ENCODE data around the gene LMCD1. TPM values are rescaled to one million over a fixed set of nuclear protein-coding genes. Genes with fewer than 3 reads are reported as not detected.

LMCD1 gene
- total RNA-seq, 1 donor = 95.0 TPM

GRCh38 chr3:8500989-8501370 is 643 bp upstream of the LMCD1 start:
- TF ChIP-seq CTCF (IDR thresholded peaks at IDR 0.05; ENCODE audit: insufficient read depth, low read depth, low read length) = no peak

DNA sequence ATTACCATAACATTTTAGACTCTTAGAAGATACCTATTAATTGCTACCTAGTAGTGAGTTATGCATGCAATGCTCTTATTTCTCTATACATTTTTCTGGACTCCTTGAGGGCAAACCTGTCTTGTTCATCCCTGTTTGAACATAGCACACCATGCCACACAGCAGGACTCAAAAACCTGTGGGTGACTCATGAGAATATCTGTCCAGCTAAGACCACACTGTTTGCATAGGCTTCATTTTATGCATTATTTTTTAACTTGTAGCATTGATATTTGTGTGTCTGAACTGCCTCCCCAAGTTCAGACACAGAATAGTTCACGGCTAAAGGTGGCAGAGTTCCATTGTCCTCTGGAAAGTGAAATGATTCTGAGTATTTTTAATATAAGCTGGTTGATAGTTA is 1.8 kb downstream of the LMCD1 start:
- TF ChIP-seq CTCF (IDR thresholded peaks at IDR 0.05; ENCODE audit: insufficient read depth, low read depth, low read length) = no peak
- peak; percentile 35 for DNase-seq (ENCODE audit: low read depth)
- peak overlapping the region; percentile 73 for H3K4me3 ChIP-seq (ENCODE audit: low read depth, low read length)

More at GRCh38 chr3:8500989-8501370, 643 bp upstream of the LMCD1 start:
- peak overlapping the region; percentile 57 for H3K4me3 ChIP-seq (ENCODE audit: low read depth, low read length)
- DNase-seq (ENCODE audit: low read depth) = no peak

DNA sequence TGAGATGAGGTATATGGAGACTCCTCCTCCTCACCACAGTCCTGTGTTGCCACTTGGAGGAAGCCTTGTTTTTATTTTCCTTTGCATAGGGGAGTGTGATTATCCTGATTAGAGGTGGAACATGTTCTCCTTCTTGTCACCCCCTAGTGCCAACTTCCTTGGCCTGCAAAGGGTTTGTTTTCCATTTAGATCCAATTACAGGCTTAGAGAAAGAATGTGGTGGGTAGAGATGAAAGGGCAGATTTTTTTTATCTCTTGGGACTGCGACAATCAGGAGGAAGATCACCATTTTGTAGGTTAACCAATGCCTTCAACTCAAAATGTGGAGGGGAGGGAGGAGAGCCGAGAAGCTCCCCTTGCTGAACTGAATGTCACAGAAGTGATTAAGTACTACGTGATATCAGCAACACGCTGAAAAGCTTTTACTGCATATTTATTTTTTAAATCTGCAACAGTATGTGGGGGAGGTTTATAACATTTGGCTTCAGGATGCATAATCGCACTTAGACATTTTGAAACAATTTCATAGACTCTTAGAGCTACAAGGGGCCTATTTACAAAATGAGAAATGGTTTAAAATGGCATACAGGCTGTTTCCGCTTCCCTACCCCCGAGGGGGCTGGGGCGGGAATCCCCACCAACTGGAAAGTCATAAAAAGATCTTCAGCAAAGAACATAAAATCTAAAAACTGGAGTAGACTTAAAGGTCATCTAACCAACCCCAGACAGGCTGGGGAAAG is 2.4 kb downstream of the LMCD1 start:
- no peak for TF ChIP-seq CTCF (IDR thresholded peaks at IDR 0.05; ENCODE audit: insufficient read depth, low read depth, low read length)
- H3K4me3 ChIP-seq (ENCODE audit: low read depth, low read length) = peak overlapping the region; percentile 73
- peak; percentile 65 for DNase-seq (ENCODE audit: low read depth)

DNA sequence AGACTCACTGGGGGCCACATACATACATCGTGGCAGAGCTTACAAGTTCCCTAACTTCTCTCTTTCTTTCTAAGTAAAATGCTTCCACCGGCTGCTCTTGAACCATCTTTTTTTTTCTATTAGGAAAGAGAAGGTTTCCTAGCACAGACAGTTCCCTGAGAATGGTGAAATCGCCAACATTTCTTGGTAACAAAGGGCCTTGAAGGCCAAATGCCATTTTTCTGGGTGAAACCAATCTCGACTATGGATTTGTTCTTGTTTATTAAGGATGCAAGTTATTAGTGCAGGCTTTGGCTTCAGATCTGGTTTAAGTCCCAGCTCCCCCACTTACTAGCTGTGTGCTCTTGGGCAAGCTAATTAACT is 3.0 kb downstream of the LMCD1 start:
- no peak for TF ChIP-seq CTCF (IDR thresholded peaks at IDR 0.05; ENCODE audit: insufficient read depth, low read depth, low read length)
- no peak for DNase-seq (ENCODE audit: low read depth)
- H3K4me3 ChIP-seq (ENCODE audit: low read depth, low read length) = peak overlapping the region; percentile 73

- DNase-seq (ENCODE audit: low read depth) = no peak
- TF ChIP-seq CTCF (IDR thresholded peaks at IDR 0.05; ENCODE audit: insufficient read depth, low read depth, low read length) = no peak
- peak overlapping the region; percentile 28 for H3K4me3 ChIP-seq (ENCODE audit: low read depth, low read length)
These were observed 4.0 kb downstream of the LMCD1 start for GRCh38 chr3:8505621-8506020.

- DNase-seq (ENCODE audit: low read depth) = peak; percentile 85
- TF ChIP-seq CTCF (IDR thresholded peaks at IDR 0.05; ENCODE audit: insufficient read depth, low read depth, low read length) = no peak
- H3K4me3 ChIP-seq (ENCODE audit: low read depth, low read length) = peak overlapping the region; percentile 26
These were observed 5.0 kb downstream of the LMCD1 start for GRCh38 chr3:8506571-8507061.

GRCh38 chr3:8507496-8507895 is 5.9 kb downstream of the LMCD1 start:
- DNase-seq (ENCODE audit: low read depth) = no peak
- TF ChIP-seq CTCF (IDR thresholded peaks at IDR 0.05; ENCODE audit: insufficient read depth, low read depth, low read length) = no peak

More at GRCh38 chr3:8507496-8507895, 5.9 kb downstream of the LMCD1 start:
- H3K4me3 ChIP-seq (ENCODE audit: low read depth, low read length) = no peak overlapping the region

Data from fibroblast of villous mesenchyme (primary cell).